GM21825 (cell line): ENCODE results near the gene MMP25.
A peak's percentile ranks its signal among the peaks of the same experiment; 100 is the strongest.
"Not testable (repeated sequence)": the region's sequence is repeated elsewhere in the genome, so short reads cannot be mapped to it uniquely, and the experiment has no call there.

ENCODE experiments used
- ATAC-seq: cut with Tn5 transposase; IDR thresholded peaks from one replicate; pipeline ENCODE4 v1.9.1; 2021; ENCODE audit warnings: mild to moderate bottlenecking, moderate library complexity; ENCODE audit not compliant: unreplicated experiment

MMP25 gene

DNA sequence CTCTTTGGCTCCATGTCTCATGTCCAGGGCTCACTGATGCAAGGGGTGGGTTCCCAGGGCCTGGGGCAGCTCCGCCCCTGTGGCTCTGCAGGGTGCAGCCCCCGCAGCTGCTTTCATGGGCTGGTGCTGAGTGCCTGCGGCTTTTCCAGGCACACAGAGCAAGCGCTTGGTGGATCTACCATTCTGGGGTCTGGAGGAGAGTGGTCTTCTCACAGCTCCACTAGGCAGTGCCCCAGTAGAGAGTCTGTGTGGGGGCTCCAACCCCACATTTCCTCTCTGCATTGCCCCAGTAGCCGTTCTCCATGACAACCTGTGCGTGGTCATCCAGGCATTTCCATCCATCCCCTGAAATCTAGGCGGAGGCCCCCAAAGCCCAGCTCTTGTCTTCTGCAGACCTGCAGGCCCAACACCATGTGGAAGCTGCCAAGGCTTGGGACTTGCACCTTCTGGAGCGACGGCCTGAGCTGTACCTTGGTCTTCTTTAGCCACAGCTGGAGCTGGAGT is 24.3 kb downstream of the MMP25 start:
- no peak for ATAC-seq

- no peak for ATAC-seq
Measured at GRCh38 chr16:3071655-3072054, 25.3 kb downstream of the MMP25 start.

DNA sequence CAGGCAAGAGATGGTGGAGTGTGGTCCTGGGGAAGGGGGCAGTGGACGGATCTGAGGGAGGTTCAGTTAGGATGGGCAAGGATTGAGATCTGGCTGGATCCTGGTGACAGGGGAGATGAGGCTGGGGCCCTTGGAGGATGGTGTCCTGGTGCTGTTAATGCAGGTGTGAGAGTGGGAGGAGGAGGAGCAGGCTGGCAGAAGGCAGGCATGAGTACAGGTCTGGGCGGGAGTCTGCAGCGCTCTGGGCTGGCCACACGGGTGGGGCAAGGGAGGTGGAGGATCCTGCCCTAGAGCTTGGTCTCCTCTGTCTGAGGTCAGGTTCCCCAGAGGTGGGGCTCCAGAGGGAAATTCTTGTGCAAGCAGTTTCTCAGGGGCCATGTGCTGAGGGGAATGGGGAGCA is 25.8 kb downstream of the MMP25 start:
- ATAC-seq = not testable (repeated sequence)

DNA sequence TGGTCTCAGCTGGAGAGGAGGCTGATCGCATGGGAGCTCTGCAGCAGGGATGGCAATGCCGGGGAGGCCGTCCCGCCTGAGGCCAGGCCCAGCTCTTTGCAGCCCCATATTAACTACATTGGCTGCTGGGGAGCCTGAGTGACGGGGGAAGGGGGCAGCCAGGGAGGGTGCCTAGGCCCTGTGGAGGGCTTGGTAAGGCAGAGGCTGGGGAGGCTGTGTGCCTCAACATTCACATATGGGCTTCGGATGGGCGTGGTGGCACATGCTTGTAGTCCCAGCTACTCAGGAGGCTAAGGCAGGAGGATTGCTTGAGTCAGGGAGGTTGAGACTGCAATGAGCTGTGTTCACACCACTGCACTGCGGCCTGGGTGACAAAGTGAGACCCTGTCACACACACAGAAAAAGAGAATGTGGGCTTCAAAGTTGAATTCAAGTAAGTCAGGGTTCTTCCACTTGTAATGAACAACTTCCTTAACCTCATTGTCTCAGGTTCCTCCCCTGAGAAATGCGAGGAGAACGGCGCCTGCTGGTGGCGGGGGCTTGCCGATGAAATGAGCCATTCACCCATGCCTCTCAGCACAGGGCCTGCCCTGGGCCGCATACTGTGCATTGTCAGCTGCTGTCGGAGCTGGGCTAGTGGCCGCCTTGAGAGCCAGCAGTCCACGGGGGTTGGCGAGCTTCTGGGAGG is 26.4 kb downstream of the MMP25 start:
- not testable (repeated sequence) for ATAC-seq

DNA sequence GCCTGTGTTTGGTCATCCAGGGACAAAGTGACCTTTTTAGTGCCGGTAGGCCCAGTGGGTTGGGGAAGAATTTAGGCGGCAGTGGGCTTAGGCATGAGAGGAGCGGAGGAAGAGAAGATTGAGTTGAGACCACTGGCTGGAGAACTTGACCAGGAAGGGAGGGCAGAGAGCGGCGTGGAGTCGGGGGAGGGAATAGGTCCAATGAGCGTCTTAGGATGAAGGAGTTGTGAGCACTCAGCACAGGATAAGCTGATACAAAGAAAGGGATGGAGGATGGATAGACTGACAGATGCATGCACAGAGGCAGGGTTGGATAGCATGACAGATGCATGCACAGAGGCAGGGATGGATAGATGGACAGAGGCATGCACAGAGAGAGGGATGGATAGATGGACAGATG is 27.1 kb downstream of the MMP25 start:
- no peak for ATAC-seq

- ATAC-seq = peak; percentile 76
Measured at GRCh38 chr16:3074860-3075522, 28.6 kb downstream of the MMP25 start.

GRCh38 chr16:3075523-3075915 is 29.2 kb downstream of the MMP25 start:
- no peak for ATAC-seq

- ATAC-seq = not testable (repeated sequence)
Measured at GRCh38 chr16:3075946-3076345, 29.6 kb downstream of the MMP25 start.

DNA sequence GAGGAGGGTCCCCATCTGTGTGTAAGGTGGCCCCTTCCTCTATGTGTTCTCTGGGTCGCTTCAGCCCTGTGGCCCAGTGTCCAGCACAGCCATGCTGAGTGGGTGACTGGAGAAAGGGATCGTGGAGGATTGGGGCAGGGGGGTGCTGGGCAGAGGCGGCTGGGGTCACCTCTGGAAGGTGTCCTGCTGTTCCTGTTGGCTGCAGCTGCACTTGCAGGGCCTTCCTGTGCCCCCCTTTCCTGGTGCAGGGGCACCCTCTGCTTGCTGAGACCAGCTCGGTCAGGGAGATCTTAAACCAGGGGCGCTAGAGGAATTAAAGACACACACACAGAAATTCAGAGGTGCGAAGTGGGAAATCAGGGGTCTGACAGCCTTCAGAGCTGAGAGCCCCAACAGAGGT is 30.2 kb downstream of the MMP25 start:
- no peak for ATAC-seq

DNA sequence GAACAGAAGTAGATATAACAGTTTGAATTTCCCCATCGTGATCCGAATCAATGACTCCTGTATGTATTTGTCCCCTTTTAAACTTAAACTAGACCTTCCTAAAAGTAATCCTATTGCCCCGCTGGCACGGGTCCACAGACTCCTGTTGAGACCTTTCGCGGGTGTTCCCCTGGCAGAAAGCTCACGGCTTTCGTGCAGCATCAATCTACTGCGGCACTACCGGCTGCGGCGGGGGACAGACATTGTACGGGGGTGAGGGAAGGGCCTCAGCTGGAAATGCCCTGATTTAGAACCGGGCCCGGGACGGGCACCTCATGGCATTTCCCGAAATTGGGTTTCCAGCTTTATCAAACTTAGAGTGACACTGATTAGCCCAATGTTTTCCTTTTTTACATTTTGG is 33.7 kb downstream of the MMP25 start:
- no peak for ATAC-seq

DNA sequence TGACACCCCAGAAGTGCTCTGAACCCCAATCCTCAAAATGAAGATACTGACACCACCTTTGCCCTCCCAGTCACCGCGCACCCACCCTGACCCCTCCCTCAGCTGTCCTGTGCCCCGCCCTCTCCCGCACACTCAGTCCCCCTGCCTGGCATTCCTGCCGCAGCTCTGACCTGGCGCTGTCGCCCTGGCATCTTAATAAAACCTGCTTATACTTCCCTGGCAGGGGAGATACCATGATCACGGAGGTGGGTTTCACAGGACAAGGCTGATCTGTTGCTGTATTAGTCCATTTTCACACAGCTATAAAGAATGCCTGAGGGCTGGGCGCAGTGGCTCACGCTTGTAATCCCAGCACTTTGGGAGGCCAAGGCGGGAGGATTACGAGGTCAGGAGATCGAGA is 35.6 kb downstream of the MMP25 start:
- not testable (repeated sequence) for ATAC-seq

GRCh38 chr16:3083408-3083807 is 37.0 kb downstream of the MMP25 start:
- ATAC-seq = not testable (repeated sequence)

GRCh38 chr16:3084491-3084890 is 38.1 kb downstream of the MMP25 start:
- no peak for ATAC-seq

DNA sequence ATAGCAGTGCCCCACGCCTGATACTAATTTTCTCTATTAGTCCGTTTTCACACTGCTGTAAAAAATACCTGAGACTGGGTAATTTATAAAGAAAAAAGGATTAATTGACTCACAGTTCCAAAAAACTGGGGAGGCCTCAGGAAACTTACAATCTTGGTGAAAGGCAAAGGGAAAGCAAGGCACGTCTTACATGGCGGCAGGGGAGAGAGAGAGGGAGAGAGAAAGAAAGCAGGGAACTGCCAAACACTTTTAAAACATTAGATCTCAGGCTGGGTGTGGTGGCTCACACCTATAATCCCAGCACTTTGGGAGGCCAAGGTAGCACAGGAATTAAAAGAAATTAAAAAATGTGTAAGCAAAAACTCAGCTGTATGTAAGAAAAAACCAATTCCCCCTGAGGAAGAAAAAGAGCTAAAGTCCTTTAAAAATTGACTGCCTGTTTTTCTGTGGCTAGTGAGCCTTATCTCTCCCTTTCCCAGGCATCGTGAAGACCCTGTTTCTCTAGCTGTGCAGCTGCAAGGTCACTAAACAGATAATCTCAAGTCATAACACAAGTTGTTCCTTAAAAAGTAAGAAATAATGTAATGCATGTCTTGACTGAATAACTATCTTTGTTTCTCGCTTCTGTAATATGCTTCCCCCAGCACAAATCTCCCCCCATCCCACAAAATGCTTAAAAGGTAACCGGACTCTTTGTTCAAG is 38.8 kb downstream of the MMP25 start:
- ATAC-seq = no peak

DNA sequence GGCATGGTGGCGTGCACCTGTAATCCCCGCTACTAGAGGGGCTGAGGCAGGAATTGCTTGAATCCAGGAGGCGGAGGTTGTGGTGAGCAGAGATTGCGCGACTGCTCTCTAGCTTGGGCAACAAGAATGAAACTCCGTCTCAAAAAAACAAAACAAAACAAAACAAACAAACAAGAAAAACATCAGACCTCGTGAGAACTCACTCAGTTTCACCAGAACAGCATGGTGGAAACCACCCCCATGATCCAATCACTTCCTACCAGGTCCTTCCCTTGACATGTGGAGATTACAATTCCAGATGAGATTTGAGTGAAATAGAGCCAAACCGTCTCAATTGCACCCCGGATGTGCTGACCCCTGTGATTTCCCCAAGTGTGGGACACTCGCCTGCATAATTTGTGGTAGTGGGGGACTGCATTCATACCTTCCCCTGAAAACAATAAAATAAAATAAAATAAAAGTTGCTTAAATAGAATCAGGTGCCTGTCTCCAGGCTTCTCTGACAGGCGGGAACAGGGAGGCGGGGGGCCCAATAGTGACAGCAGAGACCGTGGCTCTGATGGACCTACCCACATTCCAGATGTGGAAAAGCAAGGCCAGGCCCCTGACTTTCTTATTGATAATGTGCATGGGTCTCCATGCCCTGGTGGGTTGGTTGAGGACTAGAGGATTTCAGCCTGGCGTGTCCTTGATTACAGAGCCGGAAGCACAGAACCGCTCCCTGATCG is 39.7 kb downstream of the MMP25 start:
- ATAC-seq = no peak

- no peak for ATAC-seq
Measured at GRCh38 chr16:3086596-3087242, 40.4 kb downstream of the MMP25 start.

DNA sequence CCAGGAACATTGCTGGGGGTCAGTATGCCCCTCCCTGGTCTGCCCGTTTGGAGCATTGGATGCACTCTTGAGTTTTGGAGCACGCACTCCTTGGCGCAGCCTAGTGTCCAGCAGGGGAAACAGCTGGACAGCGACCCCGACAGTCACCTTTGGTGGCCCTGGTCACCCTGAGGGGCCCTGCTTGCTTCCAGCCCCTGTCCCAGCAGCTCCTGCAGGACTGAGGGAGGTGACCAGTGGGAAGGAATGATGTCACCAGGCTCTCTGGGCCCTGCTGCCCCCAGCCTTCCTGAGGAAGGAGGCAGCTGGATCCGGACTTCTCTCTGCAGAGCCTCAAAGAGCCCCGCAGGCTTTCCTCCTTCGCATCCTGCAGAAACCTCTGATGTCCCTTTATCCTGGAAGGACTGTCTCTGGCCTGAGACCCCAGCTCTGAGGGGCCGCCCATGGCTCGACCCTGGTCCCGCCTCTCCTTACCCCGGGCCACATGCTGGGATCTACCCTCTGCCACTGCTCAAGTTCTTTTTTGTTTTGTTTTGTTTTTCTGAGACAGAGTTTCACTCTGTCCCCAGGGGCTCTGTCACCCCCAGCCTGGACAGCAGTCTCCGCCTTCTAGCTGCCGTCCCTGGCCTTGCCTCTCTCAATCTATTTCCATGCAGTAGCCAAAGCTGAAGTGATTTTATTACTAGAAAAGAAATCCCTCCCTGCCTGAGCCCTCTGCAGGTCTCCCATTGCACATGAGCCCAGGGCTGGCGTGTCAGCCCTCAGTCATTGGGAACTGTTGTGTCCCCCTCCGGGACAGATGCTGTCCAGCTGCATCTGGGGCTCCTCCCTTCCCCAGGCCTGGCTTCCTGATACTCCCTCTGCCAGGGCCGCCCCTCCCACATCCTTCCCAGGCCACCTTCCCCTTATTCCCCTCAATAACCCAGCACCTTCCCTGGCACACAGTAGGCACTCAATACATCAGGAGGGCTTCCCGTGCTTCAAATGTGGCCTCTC is 41.2 kb downstream of the MMP25 start:
- ATAC-seq = no peak

- no peak for ATAC-seq
Measured at GRCh38 chr16:3088450-3088849, 42.1 kb downstream of the MMP25 start.

DNA sequence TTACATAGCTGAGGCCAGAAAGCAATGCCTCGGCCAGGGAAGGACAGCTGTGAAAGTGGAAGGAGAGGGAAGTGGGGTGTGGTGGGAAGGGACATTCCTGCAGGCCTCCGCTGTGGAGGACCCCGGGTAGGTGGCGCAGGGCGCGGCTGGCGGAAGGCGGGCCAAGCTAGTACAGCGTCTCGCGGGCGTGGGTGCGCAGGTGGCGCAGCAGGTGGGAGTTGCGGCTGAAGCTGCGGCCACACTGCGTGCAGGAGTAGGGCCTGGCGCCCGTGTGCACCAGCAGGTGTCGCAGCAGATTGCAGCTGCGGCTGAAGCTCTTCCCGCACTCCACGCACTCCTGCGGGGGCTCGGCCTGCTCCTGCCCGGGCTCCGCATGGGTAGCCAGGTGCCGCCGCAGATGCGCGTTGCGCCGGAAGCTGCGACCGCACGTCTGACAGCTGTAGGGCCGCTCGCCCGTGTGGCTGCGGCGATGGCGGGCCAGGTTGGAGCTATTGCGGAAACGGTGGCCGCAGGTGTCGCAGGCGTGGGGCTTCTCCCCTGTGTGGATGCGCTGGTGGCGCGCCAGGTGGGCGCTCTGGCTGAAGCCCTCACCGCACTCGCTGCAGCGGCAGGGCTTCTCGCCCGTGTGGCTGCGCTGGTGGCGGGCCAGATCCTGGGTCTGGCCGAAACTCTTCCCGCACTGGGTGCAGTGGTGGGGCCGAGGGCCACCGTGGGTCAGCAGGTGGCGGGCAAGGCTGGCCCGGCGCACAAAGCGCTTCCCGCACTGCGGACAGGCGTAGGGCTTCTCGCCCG is 42.8 kb downstream of the MMP25 start:
- ATAC-seq = no peak
